Mesothelial cell of epicardium (in vitro differentiated cells): ENCODE measurements around the gene RTL1. TPM values are rescaled to one million over a fixed set of nuclear protein-coding genes. Genes with fewer than 3 reads are reported as not detected.

Experiments used
- DNase-seq, 2 experiments: peaks; one replicate each; pipeline ENCODE4 v3.0.0; 2021; ENCODE audit warnings: low spot score in 2 of 2; ENCODE audit not compliant: unreplicated experiment in 2 of 2
- H3K27ac Mint-ChIP-seq: 2 replicates; pipeline ENCODE4 v1.8.0; 2021; ENCODE audit warnings: mixed read lengths
- H3K27me3 Mint-ChIP-seq: 2 replicates; pipeline ENCODE4 v1.8.0; 2021; ENCODE audit warnings: low read depth, mixed read lengths
- H3K36me3 Mint-ChIP-seq: 2 replicates; pipeline ENCODE4 v1.8.0; 2021; ENCODE audit warnings: mixed read lengths
- H3K4me1 Mint-ChIP-seq: 2 replicates; pipeline ENCODE4 v1.8.0; 2021; ENCODE audit warnings: mixed read lengths
- H3K4me3 Mint-ChIP-seq: 2 replicates; pipeline ENCODE4 v1.8.0; 2021; ENCODE audit warnings: mild to moderate bottlenecking, moderate library complexity, mixed read lengths
- H3K9me3 Mint-ChIP-seq: 2 replicates; pipeline ENCODE4 v1.8.0; 2021; ENCODE audit warnings: mixed read lengths
- CTCF ChIP-seq: fragments of 200-600 bp; sonication (generic); IDR thresholded peaks from one replicate; pipeline ENCODE4 v1.5.0; 2021; ENCODE audit warnings: antibody characterized with exemption; ENCODE audit not compliant: unreplicated experiment
- total RNA-seq: library from RNA; stranded (reverse); gene quantifications from 3 replicates; pipeline ENCODE4 v1.2.1, GENCODE V29; 2021

Gene RTL1
- total RNA-seq, 1 donor from 2014 or later = 9.3 TPM

GRCh38 chr14:100867631-100868315 lies 35.7 kb downstream of the RTL1 start:
- no peak for DNase-seq
- Mint-ChIP-seq H3K27me3 (peaks cover 16% of the 10 kb centered on the region), H3K9me3 (peaks cover 6% of the 10 kb centered on the region), H3K27ac (no peak overlapping the region), H3K4me3 (no peak overlapping the region), H3K36me3 (no peaks in the 10 kb centered on the region), H3K4me1 (no peaks in the 10 kb centered on the region)
- TF ChIP-seq CTCF = no peak

GRCh38 chr14:100866666-100867630 lies 36.6 kb downstream of the RTL1 start:
- DNase-seq = peak in 1 of 2 experiments; percentile 5
- Mint-ChIP-seq H3K4me1 (no peaks in the 10 kb centered on the region), H3K27ac (no peak overlapping the region)

GRCh38 chr14:100865682-100866591 lies 37.6 kb downstream of the RTL1 start:
- Mint-ChIP-seq H3K4me1 (no peaks in the 10 kb centered on the region), H3K9me3 (no peaks in the 10 kb centered on the region), H3K27me3 (peaks cover 12% of the 10 kb centered on the region), H3K4me3 (no peak overlapping the region), H3K36me3 (no peaks in the 10 kb centered on the region), H3K27ac (no peak overlapping the region)
- TF ChIP-seq CTCF = no peak
- no peak for DNase-seq

More at GRCh38 chr14:100866666-100867630, 36.6 kb downstream of the RTL1 start:
- H3K4me3 Mint-ChIP-seq = no peak overlapping the region
- no peak for TF ChIP-seq CTCF
- peaks cover 3% of the 10 kb centered on the region for H3K9me3 Mint-ChIP-seq
- no peaks in the 10 kb centered on the region for H3K36me3 Mint-ChIP-seq
- peaks cover 16% of the 10 kb centered on the region for H3K27me3 Mint-ChIP-seq

GRCh38 chr14:100864960-100865681 lies 38.4 kb downstream of the RTL1 start:
- no peaks in the 10 kb centered on the region for H3K4me1 Mint-ChIP-seq
- no peak for TF ChIP-seq CTCF
- no peak for DNase-seq
- H3K36me3 Mint-ChIP-seq = no peaks in the 10 kb centered on the region
- H3K9me3 Mint-ChIP-seq = no peaks in the 10 kb centered on the region
- H3K27ac Mint-ChIP-seq = no peak overlapping the region
- H3K4me3 Mint-ChIP-seq = no peak overlapping the region
- H3K27me3 Mint-ChIP-seq = peaks cover 12% of the 10 kb centered on the region

GRCh38 chr14:100864206-100864605 lies 39.3 kb downstream of the RTL1 start:
- no peak overlapping the region for H3K27ac Mint-ChIP-seq
- no peak for DNase-seq
- TF ChIP-seq CTCF = no peak
- H3K4me1 Mint-ChIP-seq = no peaks in the 10 kb centered on the region
- H3K27me3 Mint-ChIP-seq = peaks cover 12% of the 10 kb centered on the region
- H3K4me3 Mint-ChIP-seq = no peak overlapping the region
- H3K36me3 Mint-ChIP-seq = no peaks in the 10 kb centered on the region
- H3K9me3 Mint-ChIP-seq = no peaks in the 10 kb centered on the region
